H9 (cell line): ENCODE data around the gene ASPRV1. TPM values are rescaled to one million over a fixed set of nuclear protein-coding genes. Genes with fewer than 3 reads are reported as not detected.
A peak's percentile ranks its signal among the peaks of the same experiment; 100 is the strongest.

Experiments
- DNase-seq: peaks from one replicate; pipeline ENCODE4 v3.0.0-alpha.2; 2017
- H2AFZ ChIP-seq: one replicate; pipeline ENCODE4 v1.6.1; 2013; ENCODE audit warnings: mild to moderate bottlenecking, low read length, control low read depth, moderate library complexity
- H2AK5ac ChIP-seq: 2 replicates; pipeline ENCODE4 v1.6.1; 2013; ENCODE audit warnings: low read length, control low read depth, mixed read lengths; ENCODE audit not compliant: insufficient read length
- H2BK120ac ChIP-seq: one replicate; pipeline ENCODE4 v1.6.1; 2013; ENCODE audit warnings: low read depth, mild to moderate bottlenecking, low read length, control low read depth, inconsistent platforms; ENCODE audit not compliant: poor library complexity, severe bottlenecking
- H2BK12ac ChIP-seq: 2 replicates; pipeline ENCODE4 v1.6.1; 2013; ENCODE audit warnings: low read length, control low read depth, mixed read lengths, low read depth; ENCODE audit not compliant: insufficient read length
- H2BK15ac ChIP-seq: 2 replicates; pipeline ENCODE4 v1.6.1; 2013; ENCODE audit warnings: low read depth, low read length, control low read depth
- H2BK20ac ChIP-seq: one replicate; pipeline ENCODE4 v1.6.1; 2013; ENCODE audit warnings: low read depth, mild to moderate bottlenecking, low read length, control low read depth, inconsistent platforms; ENCODE audit not compliant: poor library complexity, severe bottlenecking
- H2BK5ac ChIP-seq: 2 replicates; pipeline ENCODE4 v1.6.1; 2013; ENCODE audit warnings: low read length, control low read depth, mixed read lengths; ENCODE audit not compliant: insufficient read length
- H3K14ac ChIP-seq: 2 replicates; pipeline ENCODE4 v1.6.1; 2013; ENCODE audit warnings: low read length, control low read depth; ENCODE audit not compliant: insufficient read depth
- H3K18ac ChIP-seq: 2 replicates; pipeline ENCODE4 v1.6.1; 2013; ENCODE audit warnings: low read depth, mild to moderate bottlenecking, mixed read lengths, low read length, control low read depth; ENCODE audit not compliant: insufficient read length
- H3K23ac ChIP-seq: 2 replicates; pipeline ENCODE4 v1.6.1; 2013; ENCODE audit warnings: low read length, control low read depth, mixed read lengths, low read depth; ENCODE audit not compliant: insufficient read length
- H3K23me2 ChIP-seq: 2 replicates; pipeline ENCODE4 v1.6.1; 2013; ENCODE audit warnings: low read depth, mild to moderate bottlenecking, mixed read lengths, low read length, control low read depth; ENCODE audit not compliant: insufficient read length, poor library complexity, severe bottlenecking
- H3K27ac ChIP-seq: 2 replicates; pipeline ENCODE4 v1.5.1; 2013; ENCODE audit warnings: low read length, control low read depth, mixed read lengths, low read depth; ENCODE audit not compliant: insufficient read length
- H3K27me3 ChIP-seq: 2 replicates; pipeline ENCODE4 v1.6.1; 2013; ENCODE audit warnings: low read length, control low read depth, inconsistent platforms; ENCODE audit not compliant: insufficient read depth
- H3K4ac ChIP-seq: 2 replicates; pipeline ENCODE4 v1.6.1; 2013; ENCODE audit warnings: low read depth, mild to moderate bottlenecking, control low read depth, inconsistent platforms, low read length, moderate library complexity
- H3K4me1 ChIP-seq: 2 replicates; pipeline ENCODE4 v1.6.1; 2013; ENCODE audit warnings: low read length, control low read depth, inconsistent platforms; ENCODE audit not compliant: insufficient read depth
- H3K4me2 ChIP-seq: 2 replicates; pipeline ENCODE4 v1.6.1; 2013; ENCODE audit warnings: low read length, control low read depth, mixed read lengths; ENCODE audit not compliant: insufficient read length, insufficient read depth
- H3K56ac ChIP-seq: 2 replicates; pipeline ENCODE4 v1.6.1; 2013; ENCODE audit warnings: low read depth, mild to moderate bottlenecking, mixed read lengths, low read length, control low read depth; ENCODE audit not compliant: insufficient read length
- H3K79me1 ChIP-seq: 2 replicates; pipeline ENCODE4 v1.6.1; 2013; ENCODE audit warnings: low read depth, mild to moderate bottlenecking, moderate library complexity, low read length, control low read depth, inconsistent platforms; ENCODE audit not compliant: insufficient read depth, poor library complexity, severe bottlenecking
- H3K79me2 ChIP-seq: 2 replicates; pipeline ENCODE4 v1.6.1; 2013; ENCODE audit warnings: low read length, control low read depth, inconsistent platforms; ENCODE audit not compliant: insufficient read depth
- H3K9ac ChIP-seq: 2 replicates; pipeline ENCODE4 v1.6.1; 2013; ENCODE audit warnings: low read length, control low read depth, mixed read lengths; ENCODE audit not compliant: insufficient read length; ENCODE audit errors: extremely low read depth
- H3K9me3 ChIP-seq: one replicate; pipeline ENCODE4 v1.6.1; 2013; ENCODE audit warnings: low read depth, low read length, inconsistent platforms; ENCODE audit not compliant: control insufficient read depth
- H3T11ph ChIP-seq: one replicate; pipeline ENCODE4 v1.6.1; 2013; ENCODE audit warnings: mild to moderate bottlenecking, low read length, control low read depth, inconsistent platforms
- H4K20me1 ChIP-seq: one replicate; pipeline ENCODE4 v1.6.1; 2013; ENCODE audit not compliant: control insufficient read depth, insufficient read length, insufficient read depth
- H4K5ac ChIP-seq: 2 replicates; pipeline ENCODE4 v1.6.1; 2013; ENCODE audit warnings: low read depth, mild to moderate bottlenecking, mixed read lengths, low read length, control low read depth; ENCODE audit not compliant: insufficient read length
- H4K8ac ChIP-seq: replicated peaks from 2 replicates; pipeline ENCODE4 v1.6.1; 2013; ENCODE audit warnings: low read length, control low read depth, mixed read lengths, low read depth; ENCODE audit not compliant: insufficient read length
- H4K91ac ChIP-seq: 2 replicates; pipeline ENCODE4 v1.6.1; 2013; ENCODE audit warnings: low read depth, mild to moderate bottlenecking, moderate library complexity, mixed read lengths, low read length, control low read depth; ENCODE audit not compliant: insufficient read length
- H3K27ac Mint-ChIP-seq, 3 experiments: 2 replicates in 2 of 3; 3 replicates in 1 of 3; pipeline ENCODE4 v1.8.0; 2020 to 2021; ENCODE audit warnings: mixed read lengths in 3 of 3, mild to moderate bottlenecking in 1 of 3, moderate library complexity in 1 of 3
- H3K27me3 Mint-ChIP-seq: 2 replicates; pipeline ENCODE4 v1.8.0; 2021; ENCODE audit warnings: low read depth, mild to moderate bottlenecking, moderate library complexity, mixed read lengths
- H3K36me3 Mint-ChIP-seq, 3 experiments: 2 replicates in 2 of 3; 3 replicates in 1 of 3; pipeline ENCODE4 v1.8.0; 2020 to 2021; ENCODE audit warnings: low read depth in 3 of 3, mixed read lengths in 3 of 3; ENCODE audit not compliant: insufficient read depth in 1 of 3
- H3K4me1 Mint-ChIP-seq, 2 experiments: 2 replicates each; pipeline ENCODE4 v1.8.0; 2020; ENCODE audit warnings: mixed read lengths in 2 of 2
- H3K4me3 Mint-ChIP-seq, 2 experiments: 2 replicates in 1 of 2; 3 replicates in 1 of 2; pipeline ENCODE4 v1.8.0; 2020 to 2021; ENCODE audit warnings: mild to moderate bottlenecking in 2 of 2, mixed read lengths in 2 of 2, moderate library complexity in 1 of 2
- H3K9me3 Mint-ChIP-seq, 2 experiments: 2 replicates in 1 of 2; 3 replicates in 1 of 2; pipeline ENCODE4 v1.8.0; 2020; ENCODE audit warnings: mild to moderate bottlenecking in 2 of 2, mixed read lengths in 2 of 2, moderate library complexity in 1 of 2
- CTCF ChIP-seq: fragments of 200-600 bp; sonication (generic); conservative IDR thresholded peaks from 3 replicates; pipeline ENCODE4 v1.8.0; 2021; ENCODE audit warnings: antibody characterized with exemption, mild to moderate bottlenecking
- WGBS: extraction: QIAGEN DNeasy Blood & Tissue Kit; methylation state at CpG from one replicate; pipeline ENCODE4 v1.1.7; 2013; ENCODE audit warnings: missing lambda C conversion rate, low lambda C conversion rate, mixed read lengths; ENCODE audit not compliant: insufficient read length; ENCODE audit errors: extremely low coverage; 5-methylcytosine and 5-hydroxymethylcytosine counted together
- total RNA-seq: library from RNA; stranded (reverse); gene quantifications from 2 replicates; pipeline ENCODE4 v1.2.1, GENCODE V29; 2021

Gene ASPRV1
- total RNA-seq, 1 experiment from 2014 or later, result 0.57 TPM

- peak; percentile 38 for DNase-seq
- Histone ChIP-seq H4K8ac (no peak within 1 kb of the TSS), H4K91ac (no peak within 1 kb of the TSS), H3K23ac (no peak within 1 kb of the TSS), H3K23me2 (peaks cover 3% of the 10 kb centered on the region), H2AFZ (no peak within 1 kb of the TSS), H3K27me3 (no peaks in the 10 kb centered on the region), H3K79me2 (no peaks in the 10 kb centered on the region), H2BK12ac (no peak within 1 kb of the TSS), H4K5ac (no peak within 1 kb of the TSS), H3K4ac (peak within 1 kb of the TSS; percentile 69; the same call in 1 of the 2 replicates), H3K27ac (peak within 1 kb of the TSS; percentile 40), H2BK20ac (no peak within 1 kb of the TSS), H4K20me1 (no peaks in the 10 kb centered on the region), H3K18ac (peak within 1 kb of the TSS; percentile 87), H3K4me2 (peak within 1 kb of the TSS; percentile 56), H3K9ac (peak within 1 kb of the TSS; percentile 80), H3K14ac (peak within 1 kb of the TSS; percentile 94), H2AK5ac (no peak within 1 kb of the TSS), H3T11ph (no peak within 1 kb of the TSS), H2BK15ac (no peak within 1 kb of the TSS), H3K79me1 (no peaks in the 10 kb centered on the region), H3K56ac (no peak within 1 kb of the TSS), H2BK5ac (no peak within 1 kb of the TSS), H3K9me3 (no peaks in the 10 kb centered on the region), H2BK120ac (no peak within 1 kb of the TSS), H3K4me1 (no peaks in the 10 kb centered on the region)
- Mint-ChIP-seq H3K27me3 (no peaks in the 10 kb centered on the region; the same call in 1 of the 2 replicates), H3K4me1 (peaks cover 3 to 5% of the 10 kb centered on the region in 2 experiments; a peak in 1 of 4 replicates), H3K9me3 (no peaks in the 10 kb centered on the region), H3K4me3 (peak within 1 kb of the TSS; percentile 74 to 84), H3K27ac (peak within 1 kb of the TSS; percentile 84 to 98 (median 92); a peak in 5 of 7 replicates), H3K36me3 (peaks cover 0 to 2% (median 0%) of the 10 kb centered on the region in 3 experiments; a peak in 1 of 7 replicates)
- no CpG with 5 or more reads among the region's 81 CpGs for WGBS
- TF ChIP-seq CTCF, result no peak
These were observed 46.2 kb downstream of the ASPRV1 start, which contains the start of gene MXD1 for GRCh38 chr2:69914950-69915945. Gene MXD1 (plus strand): TSS chr2:69915109. CDS start chr2:69915331, 222 bp downstream.
